ENCODE results near the gene NRP2.

The NRP2 gene

DNA sequence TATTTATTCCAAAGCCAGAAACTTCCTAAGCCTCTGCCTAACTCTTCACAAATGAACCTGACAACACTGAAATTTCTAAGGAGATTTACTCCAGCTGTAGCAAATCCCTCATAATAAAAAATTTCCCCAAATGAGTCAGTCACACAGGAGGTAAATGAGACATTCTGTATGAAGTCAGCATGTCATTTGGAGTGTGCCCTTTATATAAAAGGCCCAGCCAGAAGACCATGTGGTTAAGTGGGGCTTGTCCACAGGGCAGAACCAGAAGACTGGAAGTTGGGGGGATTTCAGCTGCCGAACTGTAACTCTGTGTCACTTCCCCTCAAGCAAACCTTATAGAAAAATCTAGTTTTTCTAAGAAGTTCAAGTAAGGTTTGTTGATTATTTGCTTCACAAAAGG, 30.2 kb downstream of the NRP2 start:
- no peak for DNase-seq (ENCODE audit: low spot score)
- Histone ChIP-seq H3K4me3 (no peak overlapping the region), H3K27ac (no peak overlapping the region)
- TF ChIP-seq, protein P1, sequence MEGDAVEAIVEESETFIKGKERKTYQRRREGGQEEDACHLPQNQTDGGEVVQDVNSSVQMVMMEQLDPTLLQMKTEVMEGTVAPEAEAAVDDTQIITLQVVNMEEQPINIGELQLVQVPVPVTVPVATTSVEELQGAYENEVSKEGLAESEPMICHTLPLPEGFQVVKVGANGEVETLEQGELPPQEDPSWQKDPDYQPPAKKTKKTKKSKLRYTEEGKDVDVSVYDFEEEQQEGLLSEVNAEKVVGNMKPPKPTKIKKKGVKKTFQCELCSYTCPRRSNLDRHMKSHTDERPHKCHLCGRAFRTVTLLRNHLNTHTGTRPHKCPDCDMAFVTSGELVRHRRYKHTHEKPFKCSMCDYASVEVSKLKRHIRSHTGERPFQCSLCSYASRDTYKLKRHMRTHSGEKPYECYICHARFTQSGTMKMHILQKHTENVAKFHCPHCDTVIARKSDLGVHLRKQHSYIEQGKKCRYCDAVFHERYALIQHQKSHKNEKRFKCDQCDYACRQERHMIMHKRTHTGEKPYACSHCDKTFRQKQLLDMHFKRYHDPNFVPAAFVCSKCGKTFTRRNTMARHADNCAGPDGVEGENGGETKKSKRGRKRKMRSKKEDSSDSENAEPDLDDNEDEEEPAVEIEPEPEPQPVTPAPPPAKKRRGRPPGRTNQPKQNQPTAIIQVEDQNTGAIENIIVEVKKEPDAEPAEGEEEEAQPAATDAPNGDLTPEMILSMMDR (IDR thresholded peaks at IDR 0.05) = no peak

DNA sequence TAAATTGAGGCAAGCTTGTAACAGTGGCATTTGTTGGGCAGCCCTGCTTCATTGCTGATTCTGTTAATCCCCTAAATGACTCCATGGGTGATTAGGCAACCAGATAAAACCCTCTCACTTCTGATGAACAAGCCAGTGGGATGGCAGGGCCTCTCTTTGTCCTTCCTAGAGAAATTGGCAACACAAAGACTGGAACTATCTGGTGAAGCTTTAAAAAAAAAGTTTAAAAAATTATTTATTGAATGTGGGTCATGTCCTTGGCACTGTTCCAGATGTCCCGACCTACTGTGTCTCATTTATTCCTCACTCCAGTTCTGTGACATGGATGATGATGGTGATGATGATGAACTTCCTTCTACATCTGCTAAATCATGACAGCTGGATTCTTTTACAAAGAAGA, 30.8 kb downstream of the NRP2 start:
- Histone ChIP-seq H3K27ac (no peak overlapping the region), H3K4me3 (no peak overlapping the region)
- no peak for DNase-seq (ENCODE audit: low spot score)
- TF ChIP-seq, protein P1 (IDR thresholded peaks at IDR 0.05) = no peak

DNA sequence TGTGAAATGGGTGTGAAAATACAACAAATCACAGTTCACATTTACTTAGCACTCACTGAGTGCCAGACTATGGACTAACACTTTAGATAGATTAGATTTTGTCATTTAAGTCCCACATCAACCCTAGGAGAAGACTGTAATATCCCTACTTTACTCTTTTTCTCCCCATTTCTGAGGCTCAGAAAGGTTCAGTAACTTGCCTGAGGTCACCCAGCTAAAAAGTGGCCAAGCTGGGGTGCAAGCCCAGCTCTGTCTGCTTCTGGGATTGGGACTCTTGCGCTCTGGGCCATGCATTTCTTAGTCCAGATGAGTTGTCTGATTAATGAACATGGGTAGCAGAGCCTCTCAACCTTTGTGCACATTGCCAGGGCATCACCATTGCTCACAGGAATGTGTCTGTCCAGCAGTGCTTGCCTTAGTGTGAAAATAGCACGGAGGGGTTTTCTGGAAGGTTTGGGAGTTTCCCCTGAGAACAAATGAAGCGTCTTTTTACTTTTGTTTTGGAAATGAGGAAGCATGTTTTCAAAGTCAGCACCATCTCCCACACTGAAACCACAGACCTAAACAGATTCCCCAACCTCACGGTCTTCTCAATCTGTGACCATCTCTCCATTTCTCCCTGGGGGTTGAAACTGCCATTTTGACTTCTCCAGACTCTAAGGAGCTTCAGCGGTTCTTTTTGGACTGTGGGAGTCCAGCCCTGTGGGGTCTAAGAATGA, 31.9 kb downstream of the NRP2 start:
- H3K4me3 ChIP-seq = no peak overlapping the region
- peak overlapping the region; percentile 64 to 66 for H3K27ac ChIP-seq
- TF ChIP-seq, protein P1 (IDR thresholded peaks at IDR 0.05) = no peak
- no peak for DNase-seq (ENCODE audit: low spot score)

DNA sequence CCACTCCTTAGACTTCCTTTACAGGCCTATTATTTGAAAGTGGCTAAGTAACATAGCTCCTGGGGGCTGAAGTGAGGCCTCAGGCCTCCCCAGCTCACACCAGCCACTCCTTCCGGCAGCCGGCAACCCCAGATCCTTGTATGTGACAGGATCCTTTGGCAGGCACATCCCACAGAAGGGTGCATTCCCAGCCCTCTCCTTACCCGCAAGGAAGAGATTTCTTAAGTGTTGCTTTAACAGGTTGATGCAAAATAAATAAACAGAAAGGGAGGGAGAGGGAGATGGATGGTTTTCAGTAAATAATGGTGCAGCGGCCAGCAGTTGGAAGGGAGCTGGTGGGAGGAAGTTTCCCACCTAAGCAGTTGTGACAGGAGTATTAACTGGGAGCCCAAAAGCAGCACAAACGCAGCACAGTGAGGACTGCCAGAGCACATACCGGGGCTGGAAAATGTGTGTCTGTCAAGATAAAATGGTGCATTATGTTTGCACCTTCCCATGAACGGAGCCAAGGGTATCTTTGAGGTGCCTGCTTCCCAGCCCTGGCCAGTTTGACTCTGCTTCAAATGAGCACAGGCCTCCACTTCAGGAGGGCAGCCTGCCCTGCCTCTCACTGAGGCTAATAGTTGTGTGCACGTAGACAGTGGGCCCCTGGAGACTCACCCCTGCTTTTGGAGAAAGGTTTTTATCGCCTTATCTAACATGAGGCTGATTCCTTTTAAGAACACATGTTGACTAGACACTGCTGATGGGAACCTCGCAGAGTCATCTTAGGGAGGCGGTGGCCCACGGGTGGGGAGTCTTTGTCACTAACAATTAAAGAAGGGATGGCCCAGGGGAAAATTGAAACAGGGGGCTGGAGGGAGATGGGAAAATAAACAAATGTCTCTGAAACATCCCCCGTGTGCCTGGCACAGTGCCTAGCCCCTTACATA, 32.8 kb downstream of the NRP2 start:
- H3K27ac ChIP-seq = peak overlapping the region; percentile 64 to 66
- TF ChIP-seq, protein P1 (IDR thresholded peaks at IDR 0.05) = no peak
- DNase-seq (ENCODE audit: low spot score) = no peak
- no peak overlapping the region for H3K4me3 ChIP-seq

DNA sequence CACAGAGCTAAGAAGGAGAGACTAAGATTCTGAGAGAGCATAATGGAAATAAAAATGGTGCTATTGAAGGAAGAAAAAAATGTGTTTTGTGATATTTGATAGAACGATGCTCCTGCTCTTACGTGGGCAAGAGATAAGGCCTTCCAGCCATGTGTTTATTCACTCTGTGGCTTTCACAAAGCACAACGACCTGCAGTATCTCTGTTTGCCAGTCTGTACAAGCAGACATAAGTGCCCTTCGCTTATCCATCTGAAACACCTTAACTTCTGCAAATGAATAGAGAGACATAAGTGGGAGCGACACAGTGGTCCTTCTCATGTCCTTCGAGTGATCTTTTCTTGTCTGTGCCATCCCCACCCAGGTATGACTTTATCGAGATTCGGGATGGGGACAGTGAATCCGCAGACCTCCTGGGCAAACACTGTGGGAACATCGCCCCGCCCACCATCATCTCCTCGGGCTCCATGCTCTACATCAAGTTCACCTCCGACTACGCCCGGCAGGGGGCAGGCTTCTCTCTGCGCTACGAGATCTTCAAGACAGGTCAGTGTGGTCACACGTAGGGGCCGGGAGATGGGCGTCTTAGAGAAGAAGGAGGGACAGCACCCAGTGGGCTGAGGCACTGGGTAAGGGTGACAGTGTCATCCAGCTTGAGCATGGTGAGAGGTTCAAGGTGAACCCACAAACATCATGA, 33.7 kb downstream of the NRP2 start:
- no peak for DNase-seq (ENCODE audit: low spot score)
- Histone ChIP-seq H3K27ac (peak overlapping the region in 1 of 2 donors; percentile 36), H3K4me3 (no peak overlapping the region)
- TF ChIP-seq, protein P1 (IDR thresholded peaks at IDR 0.05) = no peak

DNA sequence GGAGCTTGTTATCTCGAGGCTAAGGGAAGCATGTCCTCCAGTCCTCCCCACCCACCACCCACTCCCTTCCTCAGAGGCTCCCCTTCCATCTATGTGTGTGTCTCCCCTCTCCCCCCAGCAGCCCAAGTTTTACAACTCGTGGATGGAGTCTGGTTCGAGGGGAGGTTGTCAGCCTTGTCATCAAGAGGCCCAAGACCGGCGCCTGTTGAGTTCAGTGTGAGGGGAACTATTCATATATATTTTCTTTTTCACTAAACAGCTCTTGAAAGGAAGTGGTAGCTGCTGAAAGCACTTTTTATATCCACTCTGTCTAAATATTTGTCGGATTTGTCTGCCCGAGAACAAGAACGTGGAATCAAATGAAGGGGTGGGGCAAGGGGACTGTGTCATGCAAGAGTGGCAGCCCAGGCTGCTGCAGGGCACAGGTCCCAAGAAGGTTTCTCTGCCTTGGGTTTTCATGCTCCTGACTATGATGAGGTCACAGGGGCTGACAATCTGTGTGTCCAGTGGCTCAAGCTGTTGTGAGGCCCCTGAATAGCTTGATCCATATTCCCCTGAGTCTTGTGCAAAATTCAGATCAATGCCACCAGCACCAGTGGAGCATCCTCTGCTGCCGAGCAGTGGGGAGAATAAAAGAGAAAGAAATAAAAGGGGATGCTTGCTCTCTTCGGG, 35.0 kb downstream of the NRP2 start:
- H3K4me3 ChIP-seq = no peak overlapping the region
- H3K27ac ChIP-seq = peak overlapping the region; percentile 40 to 54
- no peak for DNase-seq (ENCODE audit: low spot score)
- TF ChIP-seq, protein P1 (IDR thresholded peaks at IDR 0.05) = no peak
